Fibroblast of skin of left biceps (primary cell): ENCODE results near the gene P4HA1.
"Not testable (repeated sequence)": the region's sequence is repeated elsewhere in the genome, so short reads cannot be mapped to it uniquely, and the experiment has no call there.

Source experiments
- DNase-seq, 2 experiments: peaks; one replicate each; pipeline ENCODE4 v3.0.0-alpha.2; 2013; ENCODE audit warnings: low read depth in 2 of 2

P4HA1 gene

GRCh38 chr10:73043319-73043718 is 53.3 kb downstream of the P4HA1 start:
- no peak for DNase-seq

GRCh38 chr10:73042130-73042529 is 54.5 kb downstream of the P4HA1 start:
- DNase-seq, result no peak

GRCh38 chr10:73039635-73040034 is 57.0 kb downstream of the P4HA1 start:
- DNase-seq, result peak; percentile 67 to 68

DNA sequence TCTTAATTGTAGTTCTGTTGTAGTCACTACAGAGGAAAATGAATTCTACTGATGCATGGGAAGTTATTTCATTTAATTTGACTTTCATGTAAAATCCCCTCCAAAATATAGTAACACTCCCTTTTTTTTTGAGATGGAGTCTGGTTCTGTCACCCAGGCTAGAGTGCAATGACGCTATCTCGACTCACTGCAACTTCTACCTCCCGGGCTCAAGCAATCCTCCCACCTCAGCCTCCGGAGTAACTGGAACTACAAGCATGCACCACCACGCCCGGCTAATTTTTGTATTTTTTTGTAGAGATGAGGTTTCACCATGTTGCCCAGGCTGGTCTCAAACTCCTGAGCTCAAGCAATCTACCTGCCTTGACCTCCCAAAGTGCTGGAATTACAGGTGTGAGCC is 60.4 kb downstream of the P4HA1 start:
- DNase-seq, result not testable (repeated sequence)

DNA sequence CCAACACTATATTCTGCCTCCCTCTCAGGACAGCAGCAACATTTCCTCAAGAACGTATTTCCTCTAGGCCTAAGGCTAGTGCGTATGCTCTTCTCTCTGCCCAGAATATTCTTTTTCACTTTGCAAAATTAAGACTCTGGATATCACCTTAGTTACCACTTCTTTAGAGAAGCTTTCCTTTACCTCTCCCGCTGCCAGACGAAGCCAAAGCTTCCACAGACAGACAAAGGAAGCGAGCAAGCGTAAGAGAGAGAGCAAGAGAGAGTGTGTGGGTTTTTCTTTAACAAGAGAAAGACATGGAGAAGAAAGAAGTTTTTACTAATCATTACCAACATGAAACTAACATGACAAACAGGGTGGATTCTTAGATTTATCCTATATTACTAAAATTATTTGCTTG is 64.1 kb downstream of the P4HA1 start:
- DNase-seq, result no peak

- not testable (repeated sequence) for DNase-seq
Observed at GRCh38 chr10:73026623-73027022, 70.0 kb downstream of the P4HA1 start.

DNA sequence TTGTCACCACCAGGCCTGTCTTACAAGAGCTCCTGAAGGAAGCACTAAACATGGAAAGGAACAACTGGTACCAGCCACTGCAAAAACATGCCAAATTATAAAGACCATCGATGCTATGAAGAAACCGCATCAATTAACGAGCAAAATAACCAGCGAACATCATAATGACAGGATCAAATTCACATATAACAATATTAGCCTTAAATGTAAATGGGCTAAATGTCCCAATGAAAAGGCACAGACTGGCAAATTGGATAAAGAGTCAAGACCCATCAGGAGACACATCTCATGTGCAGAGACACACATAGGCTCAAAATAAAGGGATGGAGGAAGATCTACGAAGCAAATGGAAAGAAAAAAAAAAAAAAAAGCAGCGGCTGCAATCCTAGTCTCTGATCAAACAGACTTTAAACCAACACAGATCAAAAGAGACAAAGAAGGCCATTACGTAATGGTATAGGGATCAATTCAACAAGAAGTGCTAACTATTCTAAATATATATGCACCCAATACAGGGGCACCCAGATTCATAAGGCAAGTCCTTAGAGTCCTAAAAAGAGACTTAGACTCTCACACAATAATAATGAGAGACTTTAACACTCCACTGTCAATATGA is 73.1 kb downstream of the P4HA1 start:
- DNase-seq, result not testable (repeated sequence)

- DNase-seq, result not testable (repeated sequence)
Observed at GRCh38 chr10:73022961-73023360, 73.7 kb downstream of the P4HA1 start.

DNA sequence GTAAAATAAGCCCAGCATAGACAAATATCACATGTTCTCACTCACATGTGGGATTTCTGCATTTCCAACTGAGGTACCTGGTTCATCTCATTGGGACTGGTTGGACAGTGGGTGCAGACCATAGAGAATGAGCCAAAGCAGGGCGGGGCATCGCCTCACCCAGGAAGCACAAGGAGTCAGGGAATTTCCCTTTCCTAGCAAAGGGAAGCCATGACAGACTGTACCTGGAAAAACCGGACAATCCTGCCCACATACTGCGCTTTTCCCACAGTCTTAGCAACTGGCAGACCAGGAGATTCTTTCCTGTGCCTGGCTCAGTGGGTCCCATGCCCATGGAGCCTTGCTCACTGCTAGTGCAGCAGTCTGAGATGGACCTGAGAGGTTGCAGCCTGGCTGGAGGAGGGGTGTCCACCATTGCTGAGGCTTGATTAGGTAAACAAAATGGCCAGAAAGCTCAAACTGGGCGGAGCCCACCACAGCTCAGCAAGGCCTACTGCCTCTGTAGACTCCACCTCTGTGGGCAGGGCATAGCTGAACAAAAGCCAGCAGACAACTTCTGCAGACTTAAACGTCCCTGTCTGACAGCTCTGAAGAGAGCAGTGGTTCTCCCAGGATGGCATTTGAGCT is 75.0 kb downstream of the P4HA1 start:
- not testable (repeated sequence) for DNase-seq

DNA sequence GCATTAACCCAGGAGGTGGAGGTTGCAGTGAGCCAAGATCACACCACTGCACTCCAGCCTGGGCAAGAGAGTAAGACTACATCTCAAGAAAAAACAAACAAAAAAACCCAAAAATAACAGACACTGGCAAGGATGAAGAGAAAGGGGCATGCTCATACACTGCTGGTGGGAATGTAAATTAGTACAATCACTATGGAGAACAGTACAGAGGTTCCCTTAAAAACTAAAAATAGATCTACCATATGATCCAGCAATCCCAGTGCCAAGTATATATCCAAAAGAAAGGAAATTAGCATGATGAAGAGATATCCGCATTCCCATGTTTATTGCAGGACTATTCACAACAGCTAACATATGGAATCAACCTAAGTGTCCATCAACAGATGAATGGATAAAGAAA is 75.6 kb downstream of the P4HA1 start:
- DNase-seq, result no peak

DNA sequence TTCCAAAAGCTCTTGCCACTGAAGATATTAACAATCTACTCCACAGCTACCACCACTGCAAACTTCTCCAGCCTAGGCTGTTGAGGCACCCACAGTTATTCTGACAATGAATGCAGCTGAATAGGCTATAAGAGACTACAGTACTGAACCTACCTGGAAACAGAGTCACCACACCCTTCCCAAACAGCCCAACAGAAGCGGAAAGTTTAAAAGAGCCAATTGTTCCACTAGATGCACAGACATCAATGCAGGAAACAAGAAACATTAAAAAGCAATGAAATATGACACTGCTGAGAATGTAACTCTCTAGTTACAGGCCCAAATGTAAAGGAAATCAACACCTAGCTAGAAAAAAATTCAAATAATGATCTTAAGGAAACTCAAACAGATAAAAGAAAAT is 77.6 kb downstream of the P4HA1 start:
- DNase-seq, result no peak

GRCh38 chr10:73018632-73019031 is 78.0 kb downstream of the P4HA1 start:
- no peak for DNase-seq

DNA sequence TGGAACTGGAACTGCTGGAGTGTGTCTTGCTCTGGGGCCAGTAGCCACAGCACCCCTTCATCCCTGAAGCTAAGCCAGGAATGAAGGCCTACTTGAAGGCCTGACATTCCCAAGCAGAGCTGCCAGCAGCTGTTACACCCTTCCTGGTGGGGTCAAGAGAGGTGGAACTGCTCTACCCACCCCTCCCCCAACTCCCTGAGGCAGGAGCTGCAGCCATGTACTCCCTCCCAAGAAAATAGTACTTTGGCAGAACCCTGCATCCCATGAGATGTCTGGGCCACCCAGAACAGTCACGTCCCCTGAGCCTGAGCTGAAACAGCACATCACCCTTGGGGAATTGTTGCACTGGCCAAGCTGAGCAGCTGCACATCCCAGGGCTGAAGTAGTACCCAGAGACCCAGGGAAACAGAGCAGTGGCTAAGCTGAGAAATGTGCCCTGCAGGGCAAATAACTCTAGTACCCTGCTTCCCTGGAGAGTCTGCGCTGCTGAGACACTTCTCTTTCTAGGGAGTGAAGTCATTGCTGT is 78.6 kb downstream of the P4HA1 start:
- no peak for DNase-seq

DNA sequence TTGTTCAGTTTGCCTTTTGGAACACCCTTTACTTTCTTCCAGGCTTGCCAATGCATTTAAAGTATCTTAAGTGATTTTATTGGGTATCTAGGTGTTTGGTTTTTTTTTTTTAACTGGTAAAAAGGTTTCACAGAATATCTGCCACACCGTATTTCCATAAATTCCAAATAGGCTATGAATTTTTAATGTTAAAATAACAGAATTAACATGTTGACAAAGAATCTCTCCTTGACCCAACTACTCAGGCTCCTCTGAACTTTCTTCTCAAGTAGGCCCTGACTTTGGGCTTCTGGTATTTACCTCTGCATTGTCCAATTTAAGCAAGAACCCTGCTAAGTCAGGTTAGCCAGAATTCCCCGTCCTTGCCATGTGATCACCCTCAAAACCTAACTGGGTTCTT is 80.9 kb downstream of the P4HA1 start:
- DNase-seq, result no peak

GRCh38 chr10:73003822-73004221 is 92.8 kb downstream of the P4HA1 start:
- DNase-seq, result no peak

GRCh38 chr10:73000973-73001372 is 95.7 kb downstream of the P4HA1 start:
- DNase-seq, result no peak

DNA sequence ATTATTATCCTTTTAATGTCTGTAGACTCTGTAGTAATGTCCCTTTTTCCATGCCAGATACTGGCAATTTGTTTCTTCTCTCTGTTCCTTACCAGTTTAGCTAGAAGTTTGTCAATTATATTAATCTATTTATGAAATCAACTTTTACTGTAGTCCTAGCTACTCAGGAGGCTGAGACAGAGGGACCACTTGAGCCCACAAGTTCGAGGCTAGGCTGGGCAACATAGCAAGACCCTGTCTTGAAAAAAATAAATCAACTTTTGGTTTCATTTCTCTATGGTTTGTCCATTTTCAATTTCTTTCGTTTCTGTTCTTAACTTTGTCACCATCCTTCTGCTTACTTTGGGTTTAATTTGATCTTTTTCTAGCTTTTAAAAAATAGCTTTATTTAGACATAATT is 99.6 kb downstream of the P4HA1 start:
- DNase-seq, result no peak

DNA sequence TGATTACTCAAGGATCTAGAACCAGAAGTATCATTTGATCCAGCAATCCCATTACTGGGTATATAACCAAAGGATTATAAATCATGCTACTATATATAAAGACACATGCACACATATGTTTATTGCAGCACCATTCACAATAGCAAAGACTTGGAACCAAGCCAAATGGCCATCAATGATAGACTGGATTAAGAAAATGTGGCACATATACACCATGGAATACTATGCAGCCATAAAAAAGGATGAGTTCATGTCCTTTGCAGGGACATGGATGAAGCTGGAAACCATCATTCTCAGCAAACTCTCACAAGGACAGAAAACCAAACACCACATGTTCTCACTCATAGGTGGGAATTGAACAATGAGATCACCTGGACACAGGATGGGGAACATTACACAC is 101.2 kb downstream of the P4HA1 start:
- not testable (repeated sequence) for DNase-seq

DNA sequence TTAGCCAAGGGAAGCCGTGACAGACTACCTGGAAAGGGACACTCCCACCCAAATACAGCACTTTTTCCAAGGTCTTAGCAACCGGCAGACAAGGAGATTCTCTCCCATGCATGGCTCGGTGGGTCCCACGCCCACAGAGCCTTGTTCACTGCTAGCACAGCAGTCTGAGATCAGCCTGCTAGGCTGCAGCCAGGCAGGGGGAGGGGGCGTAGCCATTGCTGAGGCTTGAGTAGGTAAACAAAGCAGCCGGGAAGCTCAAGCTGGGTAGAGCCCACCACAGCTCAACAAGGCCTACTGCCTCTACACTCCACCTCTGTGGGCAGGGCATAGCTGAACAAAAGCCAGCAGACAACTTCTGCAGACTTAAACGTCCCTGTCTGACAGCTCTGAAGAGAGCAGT is 106.9 kb downstream of the P4HA1 start:
- DNase-seq, result not testable (repeated sequence)

DNA sequence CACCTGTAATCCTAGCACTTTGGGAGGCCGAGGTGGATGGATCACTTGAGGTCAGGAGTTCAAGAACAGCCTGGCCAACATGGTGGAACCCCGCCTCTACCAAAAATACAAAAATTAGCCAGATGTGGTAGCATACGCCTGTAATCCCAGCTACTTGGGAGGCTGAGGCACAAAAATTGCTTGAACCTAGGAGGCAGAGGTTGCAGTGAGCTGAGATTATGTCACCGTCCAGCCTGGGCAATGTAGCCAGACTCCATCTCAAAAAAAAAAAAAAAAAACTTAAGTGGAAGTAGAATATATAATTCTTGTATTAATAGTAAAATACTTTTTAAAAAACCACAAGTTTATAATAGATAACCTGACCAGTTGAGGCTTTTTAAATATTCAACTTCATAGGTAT is 112.0 kb downstream of the P4HA1 start:
- DNase-seq, result not testable (repeated sequence)

- no peak for DNase-seq
Observed at GRCh38 chr10:72981882-72982529, 114.7 kb downstream of the P4HA1 start.

DNA sequence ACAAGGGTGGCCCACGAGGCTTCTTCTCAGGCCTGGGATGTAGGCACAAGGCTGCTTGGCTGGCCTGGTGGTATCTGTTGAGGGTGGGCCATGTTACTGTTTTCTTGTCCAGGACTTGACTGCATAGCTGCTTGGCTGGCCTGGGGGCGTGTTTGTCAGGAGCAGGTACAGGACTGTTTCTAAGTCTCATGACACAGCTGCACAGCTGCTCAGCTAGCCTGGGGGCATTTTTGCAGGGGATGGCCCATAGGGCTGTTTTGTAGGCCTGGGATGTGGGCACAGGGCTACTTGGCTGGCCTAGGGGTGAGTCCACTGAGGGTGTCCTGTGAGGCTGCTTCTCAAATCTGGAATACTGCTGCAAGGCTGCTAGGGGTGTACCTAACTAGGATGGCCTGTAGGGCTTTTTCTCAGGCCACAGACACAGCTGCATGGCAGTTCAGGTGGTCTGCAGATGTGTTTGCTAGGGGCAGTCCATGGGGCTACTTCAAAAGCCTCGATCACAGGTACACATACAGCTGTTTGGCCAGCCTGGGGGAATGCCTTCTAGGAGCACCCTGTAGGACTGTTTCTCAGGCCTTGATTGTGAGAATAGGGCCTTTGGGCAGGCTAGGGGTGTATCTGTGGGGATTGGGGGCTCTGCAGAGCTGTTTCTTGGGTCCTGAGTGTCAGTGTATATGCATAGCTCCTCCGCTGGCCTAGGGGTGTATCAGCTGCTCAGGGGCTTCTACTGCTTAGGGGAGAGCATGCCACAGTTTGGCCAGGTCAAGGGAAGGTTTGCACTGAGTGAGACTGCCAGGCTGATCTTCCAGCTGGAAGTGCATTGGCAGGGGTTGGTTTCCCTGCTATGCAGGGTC is 115.4 kb downstream of the P4HA1 start:
- no peak for DNase-seq
